Tibial artery (tissue), 4 donors: ENCODE data around the gene DPP6.

Experiments used
- DNase-seq, 2 donors: peaks; one replicate each; pipeline ENCODE4 v3.0.0-alpha.2; 2019
- H3K27ac ChIP-seq, 2 donors: fragments of 200-600 bp; sonication (generic) in 1 of 2; 1 replicate in 1 of 2; 2 replicates in 1 of 2; pipeline ENCODE4 v1.5.1; 2018 to 2019; ENCODE audit warnings: mild to moderate bottlenecking in 1 of 2
- H3K27me3 ChIP-seq, 2 donors: fragments of 200-600 bp; sonication (generic) in 1 of 2; one replicate each; pipeline versions ENCODE4 v1.5.1 to v1.6.0; 2016 to 2019
- H3K36me3 ChIP-seq, 3 donors: fragments of 200-600 bp; sonication (generic) in 2 of 3; one replicate each; pipeline ENCODE4 v1.5.1; 2016 to 2019; ENCODE audit warnings: mild to moderate bottlenecking in 2 of 3
- H3K4me1 ChIP-seq, 4 donors: fragments of 200-600 bp; sonication (generic) in 2 of 4; 1 replicate in 3 of 4; 2 replicates in 1 of 4; pipeline ENCODE4 v1.5.1; 2016 to 2019
- H3K4me3 ChIP-seq, 2 donors: fragments of 200-600 bp; sonication (generic) in 1 of 2; 1 replicate in 1 of 2; 2 replicates in 1 of 2; pipeline ENCODE4 v1.5.1; 2018 to 2019; ENCODE audit warnings: mild to moderate bottlenecking in 2 of 2
- H3K9me3 ChIP-seq, 3 donors: fragments of 200-600 bp; sonication (generic) in 1 of 3; one replicate each; pipeline ENCODE4 v1.5.1; 2016 to 2019
- intact Hi-C: fragments of 100-400 bp; cut with DNase I; formaldehyde crosslinking; loops from one replicate; pipeline ENCODE4 v1.15.0; 2023; ENCODE audit warnings: low total_unique reads
- TF ChIP-seq, protein P1 (sequence below), 2 experiments: fragments of 200-600 bp in 1 of 2; fragments of 450-650 bp in 1 of 2; IDR thresholded peaks; one replicate each; pipeline ENCODE4 v1.5.1; 2017 to 2019; ENCODE audit warnings: antibody characterized with exemption in 2 of 2, mild to moderate bottlenecking in 1 of 2, moderate library complexity in 1 of 2

Gene DPP6

DNA sequence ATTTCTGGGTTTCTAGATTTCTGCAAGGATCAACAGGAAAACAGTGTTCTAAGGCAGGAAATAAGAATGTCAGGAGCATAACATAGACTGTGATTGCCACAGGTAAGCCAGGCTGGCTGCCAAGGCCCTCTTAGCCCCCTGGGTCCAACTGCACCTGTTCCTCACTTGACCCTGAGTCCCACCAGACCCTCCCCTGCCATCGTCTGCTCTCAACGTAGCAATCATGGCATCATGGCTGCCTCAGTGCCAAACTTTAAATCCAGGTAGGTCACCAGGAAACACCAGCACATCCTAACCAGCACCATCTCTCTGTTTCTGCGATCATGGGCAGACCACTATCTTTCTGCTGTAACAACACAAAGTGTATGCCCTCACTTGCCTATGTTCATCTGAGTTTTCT is 683.6 kb downstream of the DPP6 start:
- no peak for DNase-seq
- Histone ChIP-seq H3K27ac (no peak overlapping the region), H3K4me3 (no peak overlapping the region), H3K36me3 (no peaks in the 10 kb centered on the region), H3K27me3 (no peaks in the 10 kb centered on the region), H3K4me1 (no peaks in the 10 kb centered on the region), H3K9me3 (peaks cover 0 to 4% (median 0%) of the 10 kb centered on the region in 3 donors)
- TF ChIP-seq, protein P1, sequence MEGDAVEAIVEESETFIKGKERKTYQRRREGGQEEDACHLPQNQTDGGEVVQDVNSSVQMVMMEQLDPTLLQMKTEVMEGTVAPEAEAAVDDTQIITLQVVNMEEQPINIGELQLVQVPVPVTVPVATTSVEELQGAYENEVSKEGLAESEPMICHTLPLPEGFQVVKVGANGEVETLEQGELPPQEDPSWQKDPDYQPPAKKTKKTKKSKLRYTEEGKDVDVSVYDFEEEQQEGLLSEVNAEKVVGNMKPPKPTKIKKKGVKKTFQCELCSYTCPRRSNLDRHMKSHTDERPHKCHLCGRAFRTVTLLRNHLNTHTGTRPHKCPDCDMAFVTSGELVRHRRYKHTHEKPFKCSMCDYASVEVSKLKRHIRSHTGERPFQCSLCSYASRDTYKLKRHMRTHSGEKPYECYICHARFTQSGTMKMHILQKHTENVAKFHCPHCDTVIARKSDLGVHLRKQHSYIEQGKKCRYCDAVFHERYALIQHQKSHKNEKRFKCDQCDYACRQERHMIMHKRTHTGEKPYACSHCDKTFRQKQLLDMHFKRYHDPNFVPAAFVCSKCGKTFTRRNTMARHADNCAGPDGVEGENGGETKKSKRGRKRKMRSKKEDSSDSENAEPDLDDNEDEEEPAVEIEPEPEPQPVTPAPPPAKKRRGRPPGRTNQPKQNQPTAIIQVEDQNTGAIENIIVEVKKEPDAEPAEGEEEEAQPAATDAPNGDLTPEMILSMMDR (IDR thresholded peaks at IDR 0.05), result no peak
- intact Hi-C loops, result no loop called here

DNA sequence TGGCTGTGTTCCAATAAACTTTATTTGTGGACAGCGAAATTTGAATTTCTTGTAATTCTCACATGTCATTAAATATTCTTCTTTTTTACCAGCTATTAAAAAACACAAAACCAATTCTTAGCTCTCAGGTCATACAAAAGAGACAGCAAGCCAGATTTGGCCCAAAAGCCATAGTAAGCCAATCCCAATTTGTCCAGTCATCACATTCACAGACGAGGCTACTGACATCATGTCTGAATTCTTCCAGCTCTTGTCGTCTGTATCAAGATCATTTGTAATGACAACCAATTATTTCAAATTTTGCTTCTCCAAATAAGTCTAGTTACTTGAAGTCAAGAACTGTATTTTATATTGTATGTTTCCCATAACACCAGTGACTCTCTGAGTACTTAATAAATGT is 684.2 kb downstream of the DPP6 start:
- H3K9me3 ChIP-seq, result no peaks in the 10 kb centered on the region
- no peaks in the 10 kb centered on the region for H3K36me3 ChIP-seq
- intact Hi-C loops, result no loop called here
- no peak overlapping the region for H3K4me3 ChIP-seq
- no peaks in the 10 kb centered on the region for H3K4me1 ChIP-seq
- H3K27ac ChIP-seq, result no peak overlapping the region
- H3K27me3 ChIP-seq, result no peaks in the 10 kb centered on the region
- TF ChIP-seq, protein P1 (IDR thresholded peaks at IDR 0.05), result no peak
- DNase-seq, result no peak

DNA sequence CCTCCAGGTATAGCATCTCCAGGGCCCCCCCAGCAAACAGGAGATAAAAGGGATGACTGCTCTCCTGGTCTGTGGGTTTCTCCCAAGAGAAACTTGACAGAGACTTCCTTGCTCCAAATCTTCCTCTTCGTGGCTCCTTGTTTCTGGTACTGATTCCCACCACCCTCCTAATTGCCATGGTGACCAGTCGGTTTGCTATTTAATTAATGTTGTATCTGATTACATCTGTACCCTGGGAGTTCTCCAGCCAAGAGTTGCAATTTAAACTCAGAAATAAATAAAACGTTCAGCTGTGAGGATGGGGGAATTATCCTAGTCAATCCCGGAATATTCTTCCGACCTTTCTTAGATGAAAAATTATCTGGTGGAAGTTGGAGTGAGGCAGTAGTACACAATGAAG is 686.0 kb downstream of the DPP6 start:
- intact Hi-C loops, result no loop called here
- H3K36me3 ChIP-seq, result no peaks in the 10 kb centered on the region
- no peaks in the 10 kb centered on the region for H3K9me3 ChIP-seq
- H3K4me3 ChIP-seq, result no peak overlapping the region
- TF ChIP-seq, protein P1 (IDR thresholded peaks at IDR 0.05), result no peak
- H3K4me1 ChIP-seq, result no peaks in the 10 kb centered on the region
- H3K27ac ChIP-seq, result no peak overlapping the region
- no peaks in the 10 kb centered on the region for H3K27me3 ChIP-seq
- no peak for DNase-seq

DNA sequence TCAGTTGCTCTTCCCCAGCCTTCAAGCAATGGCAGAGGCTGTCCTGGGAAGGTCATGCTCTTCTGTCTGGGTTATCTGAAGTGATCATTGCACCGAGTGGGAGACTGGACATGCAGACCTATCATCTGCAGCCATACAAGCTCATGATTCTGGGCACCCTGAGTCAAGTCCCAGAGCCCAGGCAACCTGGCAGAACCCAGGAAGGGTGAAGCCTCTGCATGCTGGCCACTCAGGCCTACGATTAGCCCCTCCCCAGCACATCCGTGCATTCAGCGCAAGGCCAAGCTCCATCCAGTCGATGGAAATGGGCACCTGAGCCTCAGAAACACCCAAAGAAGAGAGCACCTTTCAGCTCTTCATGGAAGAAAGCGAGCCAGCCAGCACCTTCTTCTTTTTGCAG is 688.9 kb downstream of the DPP6 start:
- H3K27ac ChIP-seq, result no peak overlapping the region
- DNase-seq, result no peak

DNA sequence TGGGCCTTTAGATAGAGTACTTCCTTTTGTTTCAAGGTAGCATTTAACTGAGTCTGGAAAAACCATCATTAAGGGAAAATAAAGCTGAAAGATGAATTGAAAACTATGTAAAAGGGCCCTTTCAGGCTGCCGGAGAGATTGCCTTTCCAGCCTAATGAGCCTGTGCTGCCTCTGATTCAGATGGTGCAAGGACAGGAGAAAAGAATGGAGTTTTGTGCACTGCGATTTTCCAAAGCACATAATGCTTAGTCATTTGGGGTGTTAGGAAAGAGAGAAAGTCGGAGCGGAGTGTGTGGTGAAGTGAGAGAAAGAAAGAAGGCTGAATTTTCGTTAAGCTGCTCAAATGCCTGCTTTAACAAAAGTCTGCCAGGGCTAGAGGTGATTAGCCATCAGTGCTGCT is 691.0 kb downstream of the DPP6 start:
- no peaks in the 10 kb centered on the region for H3K36me3 ChIP-seq
- H3K4me3 ChIP-seq, result no peak overlapping the region
- no peak overlapping the region for H3K27ac ChIP-seq
- H3K4me1 ChIP-seq, result no peaks in the 10 kb centered on the region
- TF ChIP-seq, protein P1 (IDR thresholded peaks at IDR 0.05), result no peak
- DNase-seq, result no peak
- H3K27me3 ChIP-seq, result no peaks in the 10 kb centered on the region
- intact Hi-C loops, result no loop called here
- no peaks in the 10 kb centered on the region for H3K9me3 ChIP-seq

More for the DNA sequence above, 688.9 kb downstream of the DPP6 start:
- H3K9me3 ChIP-seq, result no peaks in the 10 kb centered on the region
- H3K27me3 ChIP-seq, result no peaks in the 10 kb centered on the region
- TF ChIP-seq, protein P1 (IDR thresholded peaks at IDR 0.05), result no peak
- no peak overlapping the region for H3K4me3 ChIP-seq
- no peaks in the 10 kb centered on the region for H3K4me1 ChIP-seq
- H3K36me3 ChIP-seq, result no peaks in the 10 kb centered on the region
- intact Hi-C loops, result no loop called here

DNA sequence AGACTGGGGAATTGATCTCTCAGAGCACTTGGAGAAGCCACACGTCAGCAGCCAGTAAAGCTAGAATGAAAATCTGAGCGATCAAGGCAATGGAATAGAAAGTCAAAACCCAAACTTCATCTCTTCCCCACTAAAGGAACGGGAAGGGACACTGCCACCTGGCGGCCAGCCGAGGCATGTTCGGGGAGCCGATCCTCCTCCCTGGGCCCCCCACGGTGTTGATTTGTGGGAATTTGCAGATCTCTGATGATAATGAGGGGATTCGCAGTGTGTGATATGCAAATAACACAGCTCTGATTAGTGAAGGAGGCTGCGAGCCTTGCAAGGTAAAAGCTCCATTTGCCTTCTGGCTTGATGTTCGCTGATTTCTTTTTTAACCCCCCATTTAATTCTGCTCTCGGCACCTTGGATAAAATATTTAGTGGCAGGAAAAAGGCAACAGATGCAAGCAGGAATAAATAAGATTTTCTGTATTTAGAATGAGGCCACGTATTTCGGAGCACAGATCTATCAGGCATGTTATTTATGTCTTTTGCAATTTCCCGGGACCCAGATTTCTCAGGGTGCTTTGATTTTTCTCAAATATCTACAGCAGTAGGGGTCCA is 692.2 kb downstream of the DPP6 start:
- Histone ChIP-seq H3K27me3 (no peaks in the 10 kb centered on the region), H3K4me3 (no peak overlapping the region), H3K27ac (no peak overlapping the region), H3K4me1 (no peaks in the 10 kb centered on the region), H3K36me3 (no peaks in the 10 kb centered on the region), H3K9me3 (no peaks in the 10 kb centered on the region)
- TF ChIP-seq, protein P1 (IDR thresholded peaks at IDR 0.05), result no peak
- DNase-seq, result no peak
- intact Hi-C loops, result no loop called here
